ENCODE data around the gene ZSCAN30. TPM values are rescaled to one million over a fixed set of nuclear protein-coding genes. Genes with fewer than 3 reads are reported as not detected.
A peak's percentile ranks its signal among the peaks of the same experiment; 100 is the strongest.
"Not testable (repeated sequence)": the region's sequence is repeated elsewhere in the genome, so short reads cannot be mapped to it uniquely, and the experiment has no call there.

ZSCAN30 gene
- total and polyA plus RNA-seq, 5 experiments from 2014 or later: 4.3 to 28.4 (median 7.5) TPM

- H3K36me3 Mint-ChIP-seq: no peaks in the 10 kb centered on the region
- POLR2A ChIA-PET: no interaction called here
- no peaks in the 10 kb centered on the region for H3K4me1 Mint-ChIP-seq
- H3K27me3 Mint-ChIP-seq: peaks cover 0 to 4% (median 0%) of the 10 kb centered on the region in 5 donors
- H3K9me3 Mint-ChIP-seq: no peaks in the 10 kb centered on the region
- ATAC-seq (no peak), DNase-seq (no peak)
- H3K27ac Mint-ChIP-seq: no peak overlapping the region
- no peak overlapping the region for H3K4me3 Mint-ChIP-seq
Observed at GRCh38 chr18:35220424-35220823, 69.6 kb downstream of the ZSCAN30 start.

DNA sequence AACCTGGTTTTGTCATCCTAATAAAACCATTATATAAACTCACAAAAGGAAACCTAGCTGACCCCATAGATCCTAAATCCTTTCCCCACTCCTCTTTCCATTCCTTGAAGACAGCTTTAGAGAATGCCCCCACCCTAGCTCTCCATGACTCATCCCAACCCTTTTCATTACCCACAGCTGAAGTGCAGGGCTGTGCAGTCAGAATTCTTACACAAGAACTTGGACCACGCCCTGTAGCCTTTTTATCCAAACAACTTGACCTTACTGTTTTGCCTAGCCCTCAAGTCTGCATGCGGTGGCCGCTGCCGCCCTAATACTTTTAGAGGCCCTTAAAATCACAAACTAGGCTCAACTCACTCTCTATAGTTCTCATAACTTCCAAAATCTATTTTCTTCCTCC, 70.7 kb downstream of the ZSCAN30 start:
- H3K9me3 Mint-ChIP-seq, POLR2A ChIA-PET, H3K27ac Mint-ChIP-seq, H3K4me3 Mint-ChIP-seq, H3K36me3 Mint-ChIP-seq, ATAC-seq, H3K4me1 Mint-ChIP-seq, DNase-seq, H3K27me3 Mint-ChIP-seq: not testable (repeated sequence)

DNA sequence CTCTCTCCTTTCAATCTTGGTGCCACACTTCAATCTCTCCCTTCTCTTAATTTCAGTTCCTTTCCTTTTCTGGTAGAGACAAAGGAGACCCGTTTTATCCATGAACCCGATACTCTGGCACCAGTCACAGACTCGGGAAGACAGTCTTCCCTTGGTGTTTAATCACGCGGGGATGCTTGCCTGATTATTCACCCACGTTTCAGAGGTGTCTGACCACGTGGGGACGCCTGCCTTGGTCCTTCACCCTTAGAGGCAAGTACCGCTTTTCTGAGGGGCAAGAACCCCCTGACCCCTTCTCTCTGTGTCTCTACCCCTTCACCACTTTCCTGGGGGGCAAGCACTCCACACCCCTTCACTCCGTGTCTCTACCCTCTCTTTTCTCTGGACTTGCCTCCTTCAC, 73.4 kb downstream of the ZSCAN30 start:
- ATAC-seq, H3K4me3 Mint-ChIP-seq, H3K27me3 Mint-ChIP-seq, H3K9me3 Mint-ChIP-seq, DNase-seq, H3K27ac Mint-ChIP-seq, POLR2A ChIA-PET, H3K4me1 Mint-ChIP-seq, H3K36me3 Mint-ChIP-seq: not testable (repeated sequence)

- POLR2A ChIA-PET: no interaction called here
- Mint-ChIP-seq H3K27ac (peak overlapping the region in 1 of 10 donors; percentile 64), H3K4me3 (no peak overlapping the region)
Observed at GRCh38 chr18:35215026-35215425, 75.0 kb downstream of the ZSCAN30 start.

DNA sequence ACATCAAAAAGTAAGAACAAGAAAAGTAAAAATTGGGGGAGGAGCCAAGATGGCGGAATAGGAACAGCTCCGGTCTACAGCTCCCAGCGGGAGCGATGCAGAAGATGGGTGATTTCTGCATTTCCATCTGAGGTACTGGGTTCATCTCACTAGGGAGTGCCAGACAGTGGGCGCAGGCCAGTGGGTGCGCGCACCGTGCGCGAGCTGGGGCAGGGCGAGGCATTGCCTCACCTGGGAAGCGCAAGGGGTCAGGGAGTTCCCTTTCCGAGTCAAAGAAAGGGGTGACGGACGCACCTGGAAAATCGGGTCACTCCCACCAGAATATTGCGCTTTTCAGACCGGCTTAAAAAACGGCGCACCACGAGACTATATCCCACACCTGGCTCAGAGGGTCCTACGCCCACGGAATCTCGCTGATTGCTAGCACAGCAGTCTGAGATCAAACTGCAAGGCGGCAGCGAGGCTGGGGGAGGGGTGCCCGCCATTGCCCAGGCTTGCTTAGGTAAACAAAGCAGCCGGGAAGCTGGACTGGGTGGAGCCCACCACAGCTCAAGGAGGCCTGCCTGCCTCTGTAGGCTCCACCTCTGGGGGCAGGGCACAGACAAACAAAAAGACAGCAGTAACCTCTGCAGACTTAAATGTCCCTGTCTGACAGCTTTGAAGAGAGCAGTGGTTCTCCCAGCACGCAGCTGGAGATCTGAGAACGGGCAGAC, 84.1 kb downstream of the ZSCAN30 start:
- H3K9me3 Mint-ChIP-seq: peaks cover 0 to 15% (median 5%) of the 10 kb centered on the region in 9 donors
- H3K27me3 Mint-ChIP-seq, POLR2A ChIA-PET, ATAC-seq, DNase-seq, H3K27ac Mint-ChIP-seq, H3K4me1 Mint-ChIP-seq, H3K4me3 Mint-ChIP-seq: not testable (repeated sequence)
- peaks cover 0 to 14% (median 0%) of the 10 kb centered on the region in 3 donors for H3K36me3 Mint-ChIP-seq

More at GRCh38 chr18:35215026-35215425, 75.0 kb downstream of the ZSCAN30 start:
- ATAC-seq: no peak
- Mint-ChIP-seq H3K9me3 (no peaks in the 10 kb centered on the region), H3K4me1 (no peaks in the 10 kb centered on the region), H3K36me3 (no peaks in the 10 kb centered on the region), H3K27me3 (peaks cover 0 to 7% (median 0%) of the 10 kb centered on the region in 5 donors)
- DNase-seq: no peak

DNA sequence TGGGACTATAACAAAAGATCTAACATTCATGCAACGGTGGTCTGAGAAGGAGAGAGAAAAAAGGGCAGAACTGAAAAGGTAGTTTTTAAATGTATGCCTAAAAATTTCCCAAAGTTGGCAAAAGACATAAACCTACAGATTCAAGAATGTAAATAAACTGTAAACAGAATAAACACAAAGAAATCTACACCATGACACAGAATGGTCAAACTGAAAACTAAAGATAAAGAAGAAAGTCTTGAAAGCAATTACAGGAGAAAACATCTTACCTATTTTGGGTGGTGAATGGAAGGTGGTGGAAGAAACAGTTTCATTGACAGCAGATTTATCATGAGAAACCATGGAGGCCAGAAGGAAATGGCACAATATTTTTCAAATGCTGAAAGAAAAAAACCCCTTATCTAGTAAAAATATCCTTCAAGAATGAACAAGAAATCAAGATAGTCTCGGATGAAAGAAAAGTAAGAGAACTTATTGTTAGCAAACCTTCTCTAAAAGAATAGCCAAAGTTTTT, 84.8 kb downstream of the ZSCAN30 start:
- H3K27me3 Mint-ChIP-seq: peaks cover 0 to 2% (median 0%) of the 10 kb centered on the region in 5 donors
- H3K9me3 Mint-ChIP-seq: peaks cover 0 to 15% (median 5%) of the 10 kb centered on the region in 9 donors
- DNase-seq: no peak
- no peak overlapping the region for H3K27ac Mint-ChIP-seq
- no peaks in the 10 kb centered on the region for H3K4me1 Mint-ChIP-seq
- peaks cover 0 to 14% (median 0%) of the 10 kb centered on the region in 3 donors for H3K36me3 Mint-ChIP-seq
- H3K4me3 Mint-ChIP-seq: no peak overlapping the region
- POLR2A ChIA-PET: no interaction called here
- no peak for ATAC-seq

DNA sequence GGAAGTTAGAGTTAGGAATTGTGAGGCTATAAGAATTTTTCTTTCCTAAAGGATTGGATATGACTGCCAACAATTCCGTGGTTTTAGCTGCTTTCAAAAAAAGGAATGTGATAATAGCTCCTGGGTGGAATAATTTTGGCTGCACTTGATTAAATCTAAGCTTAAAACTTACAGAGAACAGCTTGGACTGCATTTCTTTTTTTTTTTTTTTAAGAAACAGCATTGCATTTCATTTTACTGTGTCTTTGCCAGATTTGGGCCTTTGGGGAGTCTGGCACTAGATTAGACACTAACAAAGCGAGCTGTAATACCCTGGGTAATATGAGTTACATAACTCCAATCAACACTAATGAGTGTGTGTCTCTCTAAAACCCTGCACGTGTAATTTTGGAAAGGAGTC, 87.0 kb downstream of the ZSCAN30 start:
- POLR2A ChIA-PET: no interaction called here
- no peak overlapping the region for H3K4me3 Mint-ChIP-seq
- no peak for ATAC-seq
- H3K27ac Mint-ChIP-seq: no peak overlapping the region
- H3K27me3 Mint-ChIP-seq: peaks cover 0 to 3% (median 0%) of the 10 kb centered on the region in 5 donors
- no peak for DNase-seq
- peaks cover 0 to 14% (median 2%) of the 10 kb centered on the region in 3 donors for H3K36me3 Mint-ChIP-seq
- peaks cover 0 to 15% (median 5%) of the 10 kb centered on the region in 9 donors for H3K9me3 Mint-ChIP-seq
- no peaks in the 10 kb centered on the region for H3K4me1 Mint-ChIP-seq

- DNase-seq (no peak), ATAC-seq (no peak)
- H3K27me3 Mint-ChIP-seq: peaks cover 0 to 3% (median 0%) of the 10 kb centered on the region in 5 donors
- no peaks in the 10 kb centered on the region for H3K4me1 Mint-ChIP-seq
- POLR2A ChIA-PET: no interaction called here
- H3K27ac Mint-ChIP-seq: no peak overlapping the region
- peaks cover 0 to 15% (median 5%) of the 10 kb centered on the region in 9 donors for H3K9me3 Mint-ChIP-seq
- H3K36me3 Mint-ChIP-seq: peaks cover 0 to 14% (median 2%) of the 10 kb centered on the region in 3 donors
- no peak overlapping the region for H3K4me3 Mint-ChIP-seq
Observed at GRCh38 chr18:35201256-35201931, 88.6 kb downstream of the ZSCAN30 start.

Other genes with a start within 250 kb of the ZSCAN30 start
- gene MAPRE2, start 248.8 kb downstream of the ZSCAN30 start, total RNA-seq: 10 to 100 TPM; 56.8 to 59.4 TPM
- gene MAPRE2, start 248.8 kb downstream of the ZSCAN30 start, polyA plus RNA-seq: 10 to 100 TPM; 86.2 to 96.3 (median 89.7) TPM
- 10 to 100 TPM; 47.9 to 50.8 TPM for gene ZNF397, start 49.2 kb downstream of the ZSCAN30 start, total RNA-seq
- 1 to 10 TPM; 3.9 to 8.2 (median 6.9) TPM for gene ZNF397, start 49.2 kb downstream of the ZSCAN30 start, polyA plus RNA-seq
- 100 to 1,000 TPM; 103 to 109 TPM for gene ZNF24, start 54.2 kb upstream of the ZSCAN30 start, total RNA-seq
- gene ZNF24, start 54.2 kb upstream of the ZSCAN30 start, polyA plus RNA-seq: 10 to 100 TPM; 78.0 to 92.9 (median 90.2) TPM
- 1 to 10 TPM; 5.3 to 7.3 TPM for gene ZNF396, start 87.1 kb upstream of the ZSCAN30 start, total RNA-seq
- 1 to 10 TPM in 2 of 3 donors, under 1 TPM in 1; 0.21 to 1.9 (median 1.7) TPM for gene ZNF396, start 87.1 kb upstream of the ZSCAN30 start, polyA plus RNA-seq
- 10 to 100 TPM; 25.5 to 29.4 TPM for gene INO80C, start 207.7 kb upstream of the ZSCAN30 start, total RNA-seq
- gene INO80C, start 207.7 kb upstream of the ZSCAN30 start, polyA plus RNA-seq: 10 to 100 TPM; 18.7 to 21.1 (median 19.8) TPM